Fibroblast of lung (primary cell): Measurements from ENCODE around the gene ATP13A4. TPM values are rescaled to one million over a fixed set of nuclear protein-coding genes. Genes with fewer than 3 reads are reported as not detected.

Experiments used
- DNase-seq, 2 donors: peaks; one replicate each; pipeline versions ENCODE4 v3.0.0 to v3.0.0-alpha.2; 2010; ENCODE audit warnings: low read depth in 2 of 2
- H2AFZ ChIP-seq: 2 replicates; pipeline ENCODE4 v1.5.1; 2012; ENCODE audit warnings: low read length, control low read depth, inconsistent platforms
- H3K27ac ChIP-seq: 2 replicates; pipeline ENCODE4 v1.5.1; 2011; ENCODE audit warnings: low read length, control low read depth; ENCODE audit not compliant: insufficient read depth
- H3K27me3 ChIP-seq: 2 replicates; pipeline ENCODE4 v1.5.1; 2011; ENCODE audit warnings: mild to moderate bottlenecking, low read length; ENCODE audit not compliant: control insufficient read depth, insufficient read depth
- H3K36me3 ChIP-seq: 2 replicates; pipeline ENCODE4 v1.5.1; 2011; ENCODE audit warnings: low read length; ENCODE audit not compliant: control insufficient read depth, insufficient read depth
- H3K4me1 ChIP-seq: 2 replicates; pipeline ENCODE4 v1.5.1; 2011; ENCODE audit warnings: low read length; ENCODE audit not compliant: control insufficient read depth, insufficient read depth; ENCODE audit errors: extremely low read depth
- H3K4me2 ChIP-seq: 2 replicates; pipeline ENCODE4 v1.5.1; 2011; ENCODE audit warnings: low read length, control low read depth; ENCODE audit not compliant: insufficient read depth; ENCODE audit errors: extremely low read depth
- H3K4me3 ChIP-seq, 4 experiments: fragments of 200-600 bp in 1 of 4; sonication (generic) in 1 of 4; replicated peaks in 1 of 4; 2 replicates each; pipeline ENCODE4 v1.5.1; 2011 to 2016; ENCODE audit warnings: low read length in 4 of 4, low read depth in 3 of 4, mild to moderate bottlenecking in 3 of 4, control low read depth in 2 of 4, inconsistent platforms in 1 of 4, mixed read lengths in 1 of 4; ENCODE audit not compliant: insufficient read depth in 1 of 4; ENCODE audit errors: control extremely low read depth in 1 of 4
- H3K79me2 ChIP-seq: 2 replicates; pipeline ENCODE4 v1.5.1; 2012; ENCODE audit warnings: mild to moderate bottlenecking, low read length, inconsistent platforms; ENCODE audit not compliant: control insufficient read depth, insufficient read depth
- H3K9ac ChIP-seq: 2 replicates; pipeline ENCODE4 v1.5.1; 2011; ENCODE audit warnings: mild to moderate bottlenecking, low read length, control low read depth; ENCODE audit not compliant: insufficient read depth
- H3K9me3 ChIP-seq: 2 replicates; pipeline ENCODE4 v1.5.1; 2012; ENCODE audit warnings: low read depth, low read length; ENCODE audit not compliant: control insufficient read depth, insufficient read depth
- H4K20me1 ChIP-seq: 2 replicates; pipeline ENCODE4 v1.5.1; 2011; ENCODE audit warnings: low read length; ENCODE audit not compliant: control insufficient read depth, insufficient read depth; ENCODE audit errors: extremely low read depth
- EZH2 ChIP-seq: IDR thresholded peaks from 2 replicates; pipeline ENCODE4 v1.5.1; 2012; ENCODE audit warnings: low read length, control low read depth, mild to moderate bottlenecking; ENCODE audit errors: missing control alignments
- polyA plus RNA-seq, 2 donors: library from polyadenylated mRNA; depleted of rRNA in 1 of 2; stranded (reverse) in 1 of 2; unstranded in 1 of 2; fragments of >200 nt; gene quantifications; 2 replicates each; pipeline ENCODE4 v1.2.1, GENCODE V29; 2011 to 2012; ENCODE audit warnings: missing spikeins in 1 of 2
- total RNA-seq: library from RNA; depleted of rRNA; stranded (reverse); fragments of >200 nt; gene quantifications from 2 replicates; pipeline ENCODE4 v1.2.1, GENCODE V29; 2014
- TF ChIP-seq, protein P1 (sequence below), 2 donors: IDR thresholded peaks in 1 of 2; conservative IDR thresholded peaks in 1 of 2; 1 replicate in 1 of 2; 2 replicates in 1 of 2; pipeline ENCODE4 v1.5.1; 2011 to 2012; ENCODE audit warnings: low read length in 2 of 2, control low read depth in 1 of 2, inconsistent platforms in 1 of 2, low read depth in 1 of 2, mild to moderate bottlenecking in 1 of 2

Gene ATP13A4
- total and polyA plus RNA-seq, 2 donors (not counting 1 experiment from before 2014, with no cell fraction given) = 0.01 to 0.33 TPM

DNA sequence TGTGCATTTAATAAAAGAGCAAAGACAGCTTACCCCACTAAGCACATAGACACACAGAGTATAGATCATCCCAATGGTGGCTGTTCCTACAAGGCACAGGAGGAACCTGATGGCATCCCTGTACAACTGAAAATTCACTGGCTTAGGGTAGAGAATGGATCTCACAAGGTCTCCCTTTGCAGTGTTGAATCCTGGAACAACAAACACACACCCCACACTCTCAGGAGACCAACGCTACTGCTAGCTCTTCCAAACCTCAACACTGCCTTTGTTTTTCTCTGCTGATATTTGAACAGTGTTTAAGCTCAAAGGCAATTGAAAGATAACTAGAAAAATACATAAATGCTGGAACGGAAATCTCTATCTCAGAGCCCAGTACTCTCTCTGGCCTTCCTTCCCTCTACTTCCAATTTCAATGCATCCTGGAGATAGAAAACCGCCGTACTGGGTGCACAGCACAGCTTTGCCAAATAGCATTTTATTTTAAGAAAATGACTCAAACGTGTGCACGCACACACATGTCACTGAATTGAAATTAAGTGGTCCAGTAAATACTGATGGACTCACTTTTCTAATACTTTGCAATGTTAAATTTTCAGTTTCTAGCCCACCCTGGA, 88.6 kb downstream of the ATP13A4 start:
- H3K9ac ChIP-seq = no peak overlapping the region
- no peak overlapping the region for H3K4me2 ChIP-seq
- no peaks in the 10 kb centered on the region for H4K20me1 ChIP-seq
- no peak overlapping the region for H2AFZ ChIP-seq
- TF ChIP-seq EZH2 = no peak
- TF ChIP-seq, protein P1, sequence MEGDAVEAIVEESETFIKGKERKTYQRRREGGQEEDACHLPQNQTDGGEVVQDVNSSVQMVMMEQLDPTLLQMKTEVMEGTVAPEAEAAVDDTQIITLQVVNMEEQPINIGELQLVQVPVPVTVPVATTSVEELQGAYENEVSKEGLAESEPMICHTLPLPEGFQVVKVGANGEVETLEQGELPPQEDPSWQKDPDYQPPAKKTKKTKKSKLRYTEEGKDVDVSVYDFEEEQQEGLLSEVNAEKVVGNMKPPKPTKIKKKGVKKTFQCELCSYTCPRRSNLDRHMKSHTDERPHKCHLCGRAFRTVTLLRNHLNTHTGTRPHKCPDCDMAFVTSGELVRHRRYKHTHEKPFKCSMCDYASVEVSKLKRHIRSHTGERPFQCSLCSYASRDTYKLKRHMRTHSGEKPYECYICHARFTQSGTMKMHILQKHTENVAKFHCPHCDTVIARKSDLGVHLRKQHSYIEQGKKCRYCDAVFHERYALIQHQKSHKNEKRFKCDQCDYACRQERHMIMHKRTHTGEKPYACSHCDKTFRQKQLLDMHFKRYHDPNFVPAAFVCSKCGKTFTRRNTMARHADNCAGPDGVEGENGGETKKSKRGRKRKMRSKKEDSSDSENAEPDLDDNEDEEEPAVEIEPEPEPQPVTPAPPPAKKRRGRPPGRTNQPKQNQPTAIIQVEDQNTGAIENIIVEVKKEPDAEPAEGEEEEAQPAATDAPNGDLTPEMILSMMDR (conservative IDR thresholded peaks at IDR 0.05 in 1 of 2, IDR thresholded peaks at IDR 0.05 in 1 of 2; ENCODE audit: low read depth in 1 of 2, low read length in 2 of 2) = no peak
- no peak overlapping the region for H3K4me3 ChIP-seq
- no peaks in the 10 kb centered on the region for H3K79me2 ChIP-seq
- no peak for DNase-seq
- H3K27me3 ChIP-seq = no peaks in the 10 kb centered on the region
- no peaks in the 10 kb centered on the region for H3K9me3 ChIP-seq
- H3K4me1 ChIP-seq = no peaks in the 10 kb centered on the region
- no peak overlapping the region for H3K27ac ChIP-seq
- no peaks in the 10 kb centered on the region for H3K36me3 ChIP-seq

DNA sequence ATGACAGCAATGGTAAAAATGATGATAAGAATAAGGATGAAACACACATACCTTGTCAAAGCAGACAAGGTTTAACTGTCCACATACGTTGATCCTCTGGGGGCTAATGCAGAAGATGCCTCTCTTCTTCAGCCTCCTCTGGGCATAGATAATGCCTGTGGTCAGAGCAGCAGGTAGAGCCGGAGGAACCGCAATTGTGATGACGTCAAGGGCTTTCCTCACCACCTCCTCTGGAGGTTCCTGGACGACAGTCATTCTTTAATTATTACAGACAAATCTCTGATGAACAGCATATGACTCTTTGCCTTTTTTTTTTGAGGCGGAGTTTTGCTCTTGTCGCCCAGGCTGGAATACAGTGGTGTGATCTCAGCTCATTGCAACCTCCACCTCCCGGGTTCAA, 89.8 kb downstream of the ATP13A4 start:
- Histone ChIP-seq H3K9ac (no peak overlapping the region), H3K27me3 (no peaks in the 10 kb centered on the region), H2AFZ (no peak overlapping the region), H3K4me3 (no peak overlapping the region), H3K79me2 (no peaks in the 10 kb centered on the region), H3K27ac (no peak overlapping the region), H3K9me3 (no peaks in the 10 kb centered on the region), H3K4me2 (no peak overlapping the region), H3K36me3 (no peaks in the 10 kb centered on the region), H3K4me1 (no peaks in the 10 kb centered on the region), H4K20me1 (no peaks in the 10 kb centered on the region)
- no peak for DNase-seq
- TF ChIP-seq, protein P1 (conservative IDR thresholded peaks at IDR 0.05 in 1 of 2, IDR thresholded peaks at IDR 0.05 in 1 of 2; ENCODE audit: low read depth in 1 of 2, low read length in 2 of 2) = no peak
- no peak for TF ChIP-seq EZH2

DNA sequence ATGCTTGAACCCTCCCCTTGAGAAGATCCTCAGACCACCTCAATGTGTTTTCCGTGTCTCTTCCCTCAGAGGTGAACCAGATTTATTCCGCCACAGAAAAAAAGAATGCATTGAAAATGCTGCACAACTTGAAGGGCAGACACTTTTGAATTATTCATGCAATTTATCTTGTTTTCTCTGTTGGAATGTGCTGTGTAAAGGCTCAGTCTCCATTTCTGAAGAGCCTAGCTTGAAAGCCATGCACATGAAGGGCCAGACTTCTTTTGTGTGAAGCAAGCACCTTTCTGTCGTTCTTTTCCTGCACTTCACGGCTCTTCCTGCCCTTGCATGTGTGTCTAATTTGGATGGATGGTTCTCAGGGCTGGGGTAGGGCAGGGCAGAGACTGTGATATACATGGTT, 97.2 kb downstream of the ATP13A4 start:
- DNase-seq = no peak
- Histone ChIP-seq H3K27ac (no peak overlapping the region), H4K20me1 (no peaks in the 10 kb centered on the region), H3K9ac (no peak overlapping the region), H3K27me3 (no peaks in the 10 kb centered on the region), H3K36me3 (no peaks in the 10 kb centered on the region), H3K4me1 (no peaks in the 10 kb centered on the region), H3K4me3 (no peak overlapping the region), H3K4me2 (no peak overlapping the region), H2AFZ (no peak overlapping the region), H3K9me3 (no peaks in the 10 kb centered on the region), H3K79me2 (no peaks in the 10 kb centered on the region)
- TF ChIP-seq, protein P1 (conservative IDR thresholded peaks at IDR 0.05 in 1 of 2, IDR thresholded peaks at IDR 0.05 in 1 of 2; ENCODE audit: low read depth in 1 of 2, low read length in 2 of 2) = no peak
- no peak for TF ChIP-seq EZH2
